Fibroblast of lung (primary cell): ENCODE results near the gene FAM120C.

ENCODE experiments used
- CTCF ChIP-seq, 2 donors: IDR thresholded peaks in 1 of 2; conservative IDR thresholded peaks in 1 of 2; 1 replicate in 1 of 2; 2 replicates in 1 of 2; pipeline ENCODE4 v1.5.1; 2011 to 2012; ENCODE audit warnings: low read length in 2 of 2, control low read depth in 1 of 2, inconsistent platforms in 1 of 2, low read depth in 1 of 2, mild to moderate bottlenecking in 1 of 2
- EZH2 ChIP-seq: IDR thresholded peaks from 2 replicates; pipeline ENCODE4 v1.5.1; 2012; ENCODE audit warnings: low read length, control low read depth, mild to moderate bottlenecking; ENCODE audit errors: missing control alignments

- no peak for TF ChIP-seq CTCF (conservative IDR thresholded peaks at IDR 0.05 in 1 of 2, IDR thresholded peaks at IDR 0.05 in 1 of 2; ENCODE audit: low read depth in 1 of 2, low read length in 2 of 2)
- no peak for TF ChIP-seq EZH2
Observed at GRCh38 chrX:54193085-54193821, 10.2 kb upstream of the FAM120C start.
